Mucosa of descending colon (tissue), 3 donors: Measurements from ENCODE around the gene MAN2B2. TPM values are rescaled to one million over a fixed set of nuclear protein-coding genes. Genes with fewer than 3 reads are reported as not detected.

Experiments
- ATAC-seq: fragments of 200-7000 bp; cut with Tn5 transposase; one replicate; pipeline ENCODE4 v1.9.1; 2020; ENCODE audit warnings: mild to moderate bottlenecking, moderate library complexity
- DNase-seq, 3 donors: peaks; one replicate each; pipeline ENCODE4 v3.0.0-alpha.2; 2020
- H3K36me3 ChIP-seq: fragments of 200-600 bp; one replicate; pipeline ENCODE4 v1.8.0; 2021; ENCODE audit warnings: low read depth, mild to moderate bottlenecking
- H3K4me1 ChIP-seq: fragments of 200-600 bp; one replicate; pipeline ENCODE4 v1.8.0; 2021; ENCODE audit warnings: low read depth, mild to moderate bottlenecking
- H3K4me3 ChIP-seq: fragments of 200-600 bp; one replicate; pipeline ENCODE4 v1.8.0; 2021; ENCODE audit warnings: mild to moderate bottlenecking
- H3K9me3 ChIP-seq: fragments of 200-600 bp; one replicate; pipeline ENCODE4 v1.8.0; 2021; ENCODE audit warnings: mild to moderate bottlenecking
- CTCF ChIP-seq: fragments of 200-600 bp; IDR thresholded peaks from one replicate; pipeline ENCODE4 v1.8.0; 2022; ENCODE audit warnings: antibody characterized with exemption, mild to moderate bottlenecking
- intact Hi-C, 2 donors: fragments of 100-400 bp; cut with DNase I in 1 of 2; cut with micrococcal nuclease in 1 of 2; formaldehyde crosslinking; loops; one replicate each; pipeline versions ENCODE4 v1.11.0 to v1.11.1; 2022; cut with DNase I, micrococcal nuclease
- total RNA-seq, 3 donors: library from RNA; stranded (reverse); fragmentation: NEBNext Ultra II Directional in 2 of 3; extraction: Animal tissue kit (Norgen Biotek cat#: 25700) in 2 of 3; gene quantifications; one replicate each; pipeline versions ENCODE4 v1.2.1 to v1.2.4, GENCODE V29; 2021 to 2023
- donor health status: DM: no; HTN: no; CAD: no; lungs with moderate emphysema.
- donor health status: DM: no; HTN: no; CAD: no.
- donor health status: DM: no; HTN: yes; CAD: no.

The MAN2B2 gene
- total RNA-seq, 3 donors from 2014 or later, result 24.1 to 28.2 (median 27.2) TPM

- intact Hi-C loops, result no loop called here
- no peaks in the 10 kb centered on the region for H3K4me1 ChIP-seq
- H3K9me3 ChIP-seq, result peaks cover 5% of the 10 kb centered on the region
- no peak for TF ChIP-seq CTCF
- DNase-seq (no peak), ATAC-seq (no peak)
- no peak overlapping the region for H3K4me3 ChIP-seq
- peaks cover 4% of the 10 kb centered on the region for H3K36me3 ChIP-seq
These were observed 34.6 kb downstream of the MAN2B2 start for GRCh38 chr4:6609415-6610079.

GRCh38 chr4:6610856-6611430 lies 36.0 kb downstream of the MAN2B2 start:
- Histone ChIP-seq H3K4me3 (no peak overlapping the region), H3K4me1 (no peaks in the 10 kb centered on the region), H3K9me3 (no peaks in the 10 kb centered on the region), H3K36me3 (peaks cover 4% of the 10 kb centered on the region)
- intact Hi-C loops, result no loop called here
- DNase-seq, result peak in 1 of 3 donors; percentile 33
- TF ChIP-seq CTCF, result no peak
- ATAC-seq, result no peak

GRCh38 chr4:6612961-6613675 lies 38.1 kb downstream of the MAN2B2 start:
- no peak for ATAC-seq
- no peak for TF ChIP-seq CTCF

GRCh38 chr4:6613676-6614651 lies 39.0 kb downstream of the MAN2B2 start:
- intact Hi-C loops, result no loop called here
- DNase-seq (no peak), ATAC-seq (no peak)
- H3K9me3 ChIP-seq, result no peaks in the 10 kb centered on the region
- peaks cover 4% of the 10 kb centered on the region for H3K36me3 ChIP-seq
- no peak for TF ChIP-seq CTCF
- H3K4me1 ChIP-seq, result no peaks in the 10 kb centered on the region
- H3K4me3 ChIP-seq, result no peak overlapping the region

More at GRCh38 chr4:6612961-6613675, 38.1 kb downstream of the MAN2B2 start:
- H3K4me3 ChIP-seq, result no peak overlapping the region
- intact Hi-C loops, result no loop called here
- no peaks in the 10 kb centered on the region for H3K9me3 ChIP-seq
- no peaks in the 10 kb centered on the region for H3K4me1 ChIP-seq
- no peak for DNase-seq
- peaks cover 4% of the 10 kb centered on the region for H3K36me3 ChIP-seq

GRCh38 chr4:6614701-6615230 lies 39.8 kb downstream of the MAN2B2 start:
- TF ChIP-seq CTCF, result no peak
- peaks cover 4% of the 10 kb centered on the region for H3K36me3 ChIP-seq
- ATAC-seq, result no peak

More at GRCh38 chr4:6614701-6615230, 39.8 kb downstream of the MAN2B2 start:
- DNase-seq, result no peak
- Histone ChIP-seq H3K4me1 (no peaks in the 10 kb centered on the region), H3K4me3 (no peak overlapping the region), H3K9me3 (no peaks in the 10 kb centered on the region)
- intact Hi-C loops, result no loop called here
